OCI-LY3 (cell line): ENCODE results near the gene VCAN.

Source experiments
- CTCF ChIP-seq: fragments of 200-600, 300-600 bp; sonication (generic); IDR thresholded peaks from 2 replicates; pipeline ENCODE4 v1.5.1; 2014; ENCODE audit warnings: antibody characterized with exemption, low read length, low read depth
- EZH2phosphoT487 ChIP-seq: fragments of 200-600 bp; shearing (Covaris generic); IDR thresholded peaks from 2 replicates; pipeline ENCODE4 v1.6.1; 2018; ENCODE audit warnings: antibody characterized with exemption, mixed run types, low read depth

- TF ChIP-seq CTCF (no peak), EZH2phosphoT487 (no peak)
Measured at GRCh38 chr5:83553000-83553486, 81.5 kb downstream of the VCAN start.
